Hepatocyte (in vitro differentiated cells): Measurements from ENCODE around the gene CRACDL.

Experiments used
- CTCF ChIP-seq: fragments of 200-600 bp; sonication (generic); IDR thresholded peaks from 2 replicates; pipeline ENCODE4 v1.5.1; 2016; ENCODE audit warnings: antibody characterized with exemption, mild to moderate bottlenecking; ENCODE audit not compliant: poor library complexity
- EZH2 ChIP-seq: fragments of 200-600 bp; sonication (generic); IDR thresholded peaks from 2 replicates; pipeline ENCODE4 v1.6.1; 2016; ENCODE audit warnings: antibody characterized with exemption, mild to moderate bottlenecking, borderline replicate concordance
- EZH2phosphoT487 ChIP-seq: fragments of 200-600 bp; sonication (generic); IDR thresholded peaks from one replicate; pipeline ENCODE4 v1.6.1; 2018; ENCODE audit warnings: antibody characterized with exemption, mild to moderate bottlenecking, low read depth, moderate library complexity; ENCODE audit not compliant: unreplicated experiment, severe bottlenecking

DNA sequence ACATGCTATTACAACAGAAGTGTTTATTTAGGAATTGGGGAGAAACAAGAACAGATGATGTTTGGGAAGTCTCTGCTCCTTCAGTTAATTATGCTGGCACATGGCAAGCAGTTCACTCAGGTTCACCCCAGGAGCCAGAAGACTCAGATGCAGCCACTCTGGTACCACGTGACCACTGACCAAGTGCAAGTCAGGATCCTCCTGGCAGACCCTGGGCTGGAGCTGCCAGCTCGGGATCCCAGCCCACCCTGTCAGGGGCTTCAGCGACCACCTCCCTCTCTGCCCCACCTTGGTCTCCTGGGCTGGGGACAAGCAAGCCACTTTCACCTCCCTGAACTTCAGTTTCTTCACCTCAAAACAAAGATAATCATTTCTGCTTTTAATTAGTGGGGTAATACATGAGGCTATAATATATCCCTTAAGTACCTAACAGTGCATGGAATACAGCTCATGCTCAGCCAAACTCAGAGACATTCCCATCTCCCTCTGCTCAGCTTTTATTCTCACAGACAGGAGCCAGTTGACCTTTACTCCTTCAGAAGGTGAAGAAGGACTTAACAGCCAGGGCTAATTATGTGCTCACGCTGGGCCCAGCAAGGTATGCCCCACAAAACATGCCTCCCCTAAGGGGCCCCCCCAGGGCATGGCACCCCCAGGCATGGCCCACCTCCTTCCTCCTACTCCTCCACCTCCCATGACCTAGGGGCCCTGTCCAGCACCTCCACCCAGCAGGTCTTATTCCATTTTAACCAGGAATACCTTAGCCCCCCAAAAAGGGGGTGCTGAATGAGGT, 11.8 kb downstream of the CRACDL start:
- TF ChIP-seq CTCF (no peak), EZH2 (no peak), EZH2phosphoT487 (no peak)
